IMR-90 (cell line): ENCODE results near the gene MYRFL. TPM values are rescaled to one million over a fixed set of nuclear protein-coding genes. Genes with fewer than 3 reads are reported as not detected.

Experiments used
- ATAC-seq: fragments of 200-7000 bp; cut with Tn5 transposase; 2 replicates; pipeline ENCODE4 v1.9.1; 2020; ENCODE audit warnings: low read depth, mild to moderate bottlenecking, moderate library complexity
- BruUV-seq: library from RNA; stranded (reverse); fragments of 400-500 nt; replicated peaks from 2 replicates; lab custom pipeline; 2021; lab: Mats Ljungman, UMichigan
- CTCF ChIA-PET: fragments of 300-600 bp; formaldehyde crosslinking; extraction: SDS; loops from one replicate; lab custom pipeline; 2021; ENCODE audit warnings: antibody characterized with exemption; lab: Yijun Ruan, JAX
- POLR2A ChIA-PET: fragments of 300-600 bp; sonication (Branson Sonifier 250); formaldehyde crosslinking; loops from one replicate; lab custom pipeline; 2022; ENCODE audit warnings: antibody characterized with exemption; ENCODE audit not compliant: unreplicated experiment; lab: Charles Lee
- DNase-seq: peaks from one replicate; pipeline ENCODE4 v3.0.0; 2013
- H2AFZ ChIP-seq: replicated peaks from 2 replicates; pipeline ENCODE3; 2013; ENCODE audit warnings: low read length, mild to moderate bottlenecking; ENCODE audit not compliant: poor library complexity
- H2AK5ac ChIP-seq: 2 replicates; pipeline ENCODE4 v1.6.1; 2013; ENCODE audit warnings: low read depth, low read length, inconsistent platforms
- H2AK9ac ChIP-seq: replicated peaks from 2 replicates; pipeline ENCODE3; 2013; ENCODE audit warnings: mild to moderate bottlenecking, low read depth, low read length, moderate library complexity; ENCODE audit not compliant: poor library complexity
- H2BK120ac ChIP-seq: 2 replicates; pipeline ENCODE4 v1.6.1; 2013; ENCODE audit warnings: low read depth, low read length, inconsistent platforms
- H2BK15ac ChIP-seq: 3 replicates; pipeline ENCODE4 v1.6.1; 2013; ENCODE audit warnings: low read depth, low read length, inconsistent platforms
- H2BK20ac ChIP-seq: 2 replicates; pipeline ENCODE4 v1.6.1; 2013; ENCODE audit warnings: low read depth, mild to moderate bottlenecking, inconsistent platforms, low read length, moderate library complexity
- H2BK5ac ChIP-seq: 2 replicates; pipeline ENCODE4 v1.6.1; 2013; ENCODE audit warnings: mild to moderate bottlenecking, low read depth, low read length, inconsistent platforms; ENCODE audit not compliant: poor library complexity, severe bottlenecking
- H3K14ac ChIP-seq: replicated peaks from 2 replicates; pipeline ENCODE4 v1.6.1; 2013; ENCODE audit warnings: low read depth, low read length, inconsistent platforms
- H3K18ac ChIP-seq: 2 replicates; pipeline ENCODE4 v1.6.1; 2013; ENCODE audit warnings: low read depth, low read length, control low read depth
- H3K23ac ChIP-seq: 2 replicates; pipeline ENCODE4 v1.6.1; 2013; ENCODE audit warnings: low read depth, low read length, inconsistent platforms
- H3K27ac ChIP-seq: 2 replicates; pipeline ENCODE4 v1.5.1; 2013; ENCODE audit warnings: mild to moderate bottlenecking, control low read depth, low read length; ENCODE audit not compliant: insufficient read depth
- H3K27me3 ChIP-seq: 2 replicates; pipeline ENCODE4 v1.6.1; 2013; ENCODE audit warnings: low read length; ENCODE audit not compliant: control insufficient read depth, insufficient read depth
- H3K36me3 ChIP-seq: 2 replicates; pipeline ENCODE4 v1.6.1; 2013; ENCODE audit warnings: low read length, mixed read lengths; ENCODE audit not compliant: control insufficient read depth, insufficient read depth
- H3K4ac ChIP-seq: 2 replicates; pipeline ENCODE4 v1.6.1; 2013; ENCODE audit warnings: low read depth, low read length, inconsistent platforms
- H3K4me1 ChIP-seq: 2 replicates; pipeline ENCODE4 v1.6.1; 2013; ENCODE audit warnings: low read length, mixed read lengths; ENCODE audit not compliant: control insufficient read depth, insufficient read depth
- H3K4me2 ChIP-seq: 2 replicates; pipeline ENCODE4 v1.6.1; 2013; ENCODE audit warnings: low read depth, mild to moderate bottlenecking, control low read depth, low read length, moderate library complexity
- H3K4me3 ChIP-seq: 2 replicates; pipeline ENCODE4 v1.5.1; 2013; ENCODE audit warnings: low read depth, mild to moderate bottlenecking, control low read depth, low read length, moderate library complexity; ENCODE audit not compliant: insufficient read depth
- H3K56ac ChIP-seq: 2 replicates; pipeline ENCODE4 v1.6.1; 2013; ENCODE audit warnings: low read length, inconsistent platforms; ENCODE audit not compliant: insufficient read depth; ENCODE audit errors: extremely low read depth
- H3K79me1 ChIP-seq, 2 experiments: 2 replicates each; pipeline ENCODE4 v1.6.1; 2013; ENCODE audit warnings: low read length in 2 of 2, inconsistent platforms in 1 of 2, low read depth in 1 of 2
- H3K9ac ChIP-seq: 2 replicates; pipeline ENCODE4 v1.6.1; 2013; ENCODE audit warnings: low read depth, low read length, control low read depth
- H3K9me1 ChIP-seq: 2 replicates; pipeline ENCODE4 v1.6.1; 2013; ENCODE audit warnings: low read length, inconsistent platforms; ENCODE audit not compliant: insufficient read depth
- H3K9me3 ChIP-seq: 2 replicates; pipeline ENCODE4 v1.6.1; 2013; ENCODE audit warnings: low read length; ENCODE audit not compliant: control insufficient read depth, insufficient read depth
- H4K20me1 ChIP-seq: 2 replicates; pipeline ENCODE4 v1.6.1; 2013; ENCODE audit warnings: low read length, inconsistent platforms; ENCODE audit not compliant: insufficient read depth
- H4K5ac ChIP-seq: 2 replicates; pipeline ENCODE4 v1.6.1; 2013; ENCODE audit warnings: mild to moderate bottlenecking, low read depth, low read length, control low read depth
- H4K8ac ChIP-seq, 2 experiments: 2 replicates each; pipeline ENCODE4 v1.6.1; 2013; ENCODE audit warnings: low read depth in 2 of 2, low read length in 2 of 2, control low read depth in 1 of 2, inconsistent platforms in 1 of 2
- H4K91ac ChIP-seq: 2 replicates; pipeline ENCODE4 v1.6.1; 2013; ENCODE audit warnings: low read depth, low read length, inconsistent platforms; ENCODE audit not compliant: insufficient read depth
- BHLHE40 ChIP-seq: fragments of 150-350 bp; IDR thresholded peaks from 2 replicates; pipeline ENCODE4 v1.6.1; 2016; ENCODE audit warnings: mild to moderate bottlenecking, low read depth, low read length
- FOS ChIP-seq: fragments of 150-350 bp; IDR thresholded peaks from 2 replicates; pipeline ENCODE4 v1.6.1; 2016; ENCODE audit warnings: low read depth, low read length
- POLR2A ChIP-seq: IDR thresholded peaks from 2 replicates; pipeline ENCODE4 v1.6.1; 2012; ENCODE audit warnings: mild to moderate bottlenecking, low read depth, low read length
- RCOR1 ChIP-seq: IDR thresholded peaks from 2 replicates; pipeline ENCODE4 v1.6.1; 2012; ENCODE audit warnings: mild to moderate bottlenecking, low read length, improper control_type of control experiment; ENCODE audit not compliant: insufficient replicate concordance
- RFX5 ChIP-seq: IDR thresholded peaks from 2 replicates; pipeline ENCODE4 v1.8.0; 2012; ENCODE audit warnings: low read depth, mild to moderate bottlenecking, low read length, moderate library complexity
- WGBS, 2 experiments: methylation state at CpG; one replicate each; pipeline versions ENCODE4 v1.1.5 to v1.1.7; 2013; ENCODE audit warnings: missing lambda C conversion rate in 2 of 2; ENCODE audit not compliant: insufficient read length in 1 of 2; ENCODE audit errors: extremely low coverage in 2 of 2; 5-methylcytosine and 5-hydroxymethylcytosine counted together
- dilution Hi-C: fragments of 300-500 bp; cut with HindIII; formaldehyde crosslinking; loops from one replicate; pipeline ENCODE4 v1.14.3; 2018; ENCODE audit warnings: low sequenced_read_pairs; ENCODE audit not compliant: unreplicated experiment
- in situ Hi-C: fragments of 300-500 bp; cut with MboI; formaldehyde crosslinking; loops from 3 replicates; pipeline ENCODE4 v1.14.3; 2019; ENCODE audit warnings: low sequenced_read_pairs, inconsistent platforms, mixed read lengths
- intact Hi-C: fragments of 100-400 bp; cut with micrococcal nuclease; formaldehyde crosslinking; loops from 2 replicates; pipeline ENCODE4 v1.10.0; 2022
- polyA plus RNA-seq, 3 experiments: library from polyadenylated mRNA; depleted of rRNA; stranded (reverse); fragments of >200 nt; gene quantifications; 2 replicates each; pipeline ENCODE4 v1.2.3, GENCODE V29; 2012; ENCODE audit warnings: low replicate concordance in 1 of 3
- total RNA-seq: library from RNA; depleted of rRNA; stranded (reverse); fragments of >200 nt; gene quantifications from 2 replicates; pipeline ENCODE4 v1.2.3, GENCODE V29; 2012

Gene MYRFL
- total and polyA plus RNA-seq, 2 of the 4 experiments (the other 2 are of a cell fraction) = not detected

DNA sequence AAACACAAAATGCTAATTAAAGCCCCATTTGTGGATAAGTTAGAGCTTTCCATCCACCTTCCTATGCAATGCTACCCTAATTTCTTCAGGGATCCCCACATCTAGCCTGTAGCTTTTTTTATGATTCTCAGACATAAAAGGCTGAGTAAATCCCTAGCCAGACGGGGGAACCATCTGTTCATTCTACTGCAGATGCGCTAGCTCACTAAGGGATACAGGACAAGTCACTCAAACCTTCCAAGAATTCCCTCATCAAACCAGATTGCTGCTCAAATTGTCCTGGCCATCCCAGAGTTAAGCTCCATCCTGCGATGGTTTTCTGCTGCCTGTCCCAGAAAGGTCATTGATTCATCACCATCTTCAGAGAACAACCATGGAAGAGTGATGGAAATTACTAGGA is 56.7 kb downstream of the MYRFL start:
- Histone ChIP-seq H3K4me3 (no peak overlapping the region), H3K23ac (no peak overlapping the region), H2BK5ac (no peak overlapping the region), H3K79me1 (no peaks in the 10 kb centered on the region), H3K56ac (no peak overlapping the region), H4K20me1 (no peaks in the 10 kb centered on the region), H3K27ac (no peak overlapping the region), H2BK20ac (no peak overlapping the region), H3K9ac (no peak overlapping the region), H2AK9ac (no peak overlapping the region), H4K5ac (no peak overlapping the region), H2AFZ (no peak overlapping the region), H3K4me2 (no peak overlapping the region), H3K18ac (no peak overlapping the region), H4K8ac (no peak overlapping the region), H2BK15ac (no peak overlapping the region), H2AK5ac (no peak overlapping the region), H3K9me1 (no peaks in the 10 kb centered on the region), H3K14ac (no peak overlapping the region), H3K4me1 (no peaks in the 10 kb centered on the region), H4K91ac (no peak overlapping the region), H2BK120ac (no peak overlapping the region), H3K9me3 (no peaks in the 10 kb centered on the region), H3K36me3 (no peaks in the 10 kb centered on the region), H3K4ac (no peak overlapping the region), H3K27me3 (peaks cover 3% of the 10 kb centered on the region; the same call in 1 of the 2 replicates)
- dilution Hi-C loops (no loop called here), intact Hi-C loops (no loop called here), in situ Hi-C loops (loop anchor here (5.0 kb wide), 1 partner anchor 691 kb away; no protein-coding TSS in a partner anchor)
- no peak for TF ChIP-seq RFX5
- TF ChIP-seq FOS = no peak
- TF ChIP-seq BHLHE40 = no peak
- TF ChIP-seq RCOR1 = no peak
- no peak for TF ChIP-seq POLR2A
- BruUV-seq = no TSS peak
- 75% methylated on average over 2 of the region's 3 CpGs; no CpG with 5 or more reads in 1 of the 2 experiments for WGBS, 2 experiments
- POLR2A ChIA-PET = interaction anchor here (0.6 kb wide), 1 partner anchor 107 kb away, joined by 3 read pairs; no protein-coding TSS in a partner anchor
- DNase-seq (no peak), ATAC-seq (no peak)
- CTCF ChIA-PET = no interaction called here
